Keratinocyte (primary cell): ENCODE results near the gene TXNRD2. TPM values are rescaled to one million over a fixed set of nuclear protein-coding genes. Genes with fewer than 3 reads are reported as not detected.

Experiments used
- DNase-seq: peaks from one replicate; pipeline ENCODE4 v3.0.0-alpha.2; 2011; ENCODE audit warnings: low read depth, missing footprints, low spot score
- FAIRE-seq: peaks from 2 replicates; lab custom pipeline; 2011; peaks lifted over from hg19 to GRCh38; lab: Jason Lieb, UNC
- H2AFZ ChIP-seq: 2 replicates; pipeline ENCODE4 v1.6.0; 2012; ENCODE audit warnings: low read length, control low read depth, inconsistent platforms; ENCODE audit not compliant: control insufficient read depth
- H3K27ac ChIP-seq: 2 replicates; pipeline ENCODE4 v1.5.1; 2011; ENCODE audit warnings: low read length; ENCODE audit not compliant: control insufficient read depth, insufficient read depth
- H3K27me3 ChIP-seq: 3 replicates; pipeline ENCODE4 v1.6.0; 2011; ENCODE audit warnings: low read length; ENCODE audit not compliant: control insufficient read depth, insufficient read depth; ENCODE audit errors: extremely low read depth
- H3K36me3 ChIP-seq, 2 experiments: 2 replicates in 1 of 2; 3 replicates in 1 of 2; pipeline ENCODE4 v1.5.1; 2011; ENCODE audit warnings: low read length in 2 of 2, mild to moderate bottlenecking in 1 of 2; ENCODE audit not compliant: control insufficient read depth in 2 of 2, insufficient read depth in 2 of 2; ENCODE audit errors: extremely low read depth in 1 of 2
- H3K4me1 ChIP-seq: 3 replicates; pipeline ENCODE4 v1.5.1; 2011; ENCODE audit warnings: low read length; ENCODE audit not compliant: control insufficient read depth, insufficient read depth; ENCODE audit errors: extremely low read depth
- H3K4me2 ChIP-seq: 3 replicates; pipeline ENCODE4 v1.6.0; 2011; ENCODE audit warnings: low read depth, low read length; ENCODE audit not compliant: control insufficient read depth, insufficient read depth; ENCODE audit errors: extremely low read depth
- H3K4me3 ChIP-seq, 3 experiments: fragments of 200-600 bp in 1 of 3; sonication (generic) in 1 of 3; 2 replicates in 2 of 3; 3 replicates in 1 of 3; pipeline ENCODE4 v1.5.1; 2011 to 2016; ENCODE audit warnings: low read length in 3 of 3, mild to moderate bottlenecking in 3 of 3, control low read depth in 2 of 3, inconsistent platforms in 1 of 3, low read depth in 1 of 3, mixed read lengths in 1 of 3, mixed run types in 1 of 3, moderate library complexity in 1 of 3; ENCODE audit not compliant: control insufficient read depth in 2 of 3, insufficient read depth in 2 of 3; ENCODE audit errors: extremely low read depth in 1 of 3
- H3K79me2 ChIP-seq: 2 replicates; pipeline ENCODE4 v1.6.0; 2012; ENCODE audit warnings: low read length; ENCODE audit not compliant: control insufficient read depth, insufficient read depth
- H3K9ac ChIP-seq: 3 replicates; pipeline ENCODE4 v1.6.0; 2011; ENCODE audit warnings: low read length; ENCODE audit not compliant: control insufficient read depth, insufficient read depth; ENCODE audit errors: extremely low read depth
- H3K9me1 ChIP-seq: 3 replicates; pipeline ENCODE4 v1.6.0; 2011; ENCODE audit warnings: low read length; ENCODE audit not compliant: control insufficient read depth, insufficient read depth; ENCODE audit errors: extremely low read depth
- H3K9me3 ChIP-seq: 2 replicates; pipeline ENCODE4 v1.5.1; 2012; ENCODE audit warnings: low read depth, low read length; ENCODE audit not compliant: control insufficient read depth
- H4K20me1 ChIP-seq: 3 replicates; pipeline ENCODE4 v1.6.0; 2011; ENCODE audit warnings: low read length; ENCODE audit not compliant: control insufficient read depth, insufficient read depth; ENCODE audit errors: extremely low read depth
- CTCF ChIP-seq, 3 experiments: IDR thresholded peaks in 1 of 3; conservative IDR thresholded peaks in 1 of 3; optimal IDR thresholded peaks in 1 of 3; 2 replicates in 2 of 3; 3 replicates in 1 of 3; pipeline versions ENCODE3 to v1.5.1; 2011; ENCODE audit warnings: low read length in 3 of 3, mild to moderate bottlenecking in 3 of 3, moderate library complexity in 2 of 3, control low read depth in 1 of 3, inconsistent platforms in 1 of 3; ENCODE audit not compliant: insufficient read depth in 2 of 3; ENCODE audit errors: extremely low read depth in 1 of 3
- EZH2 ChIP-seq: IDR thresholded peaks from one replicate; pipeline ENCODE4 v1.6.1; 2012; ENCODE audit warnings: inconsistent platforms, mild to moderate bottlenecking, low read length, moderate library complexity
- dilution Hi-C: fragments of 300-500 bp; cut with MboI; formaldehyde crosslinking; loops from one replicate; pipeline ENCODE4 v1.7.0; 2020; ENCODE audit warnings: low sequenced_read_pairs; ENCODE audit not compliant: extremely low pct_ligation_motif_present
- polyA plus RNA-seq, 5 experiments: library from polyadenylated mRNA; depleted of rRNA in 3 of 5; stranded (reverse) in 3 of 5; stranded (forward) in 1 of 5; unstranded in 1 of 5; fragments of >200 nt; gene quantifications; 1 replicate in 1 of 5; 2 replicates in 3 of 5; 3 replicates in 1 of 5; pipeline versions ENCODE4 v1.2.1 to v1.2.3, GENCODE V29; 2011 to 2012; ENCODE audit warnings: missing spikeins in 2 of 5, low read depth in 1 of 5, low replicate concordance in 1 of 5

TXNRD2 gene
- polyA plus RNA-seq, 1 donor (not counting 4 experiments of a cell fraction or from before 2014, with no cell fraction given), result 16.0 TPM

- Histone ChIP-seq H3K79me2 (no peaks in the 10 kb centered on the region), H3K27me3 (no peaks in the 10 kb centered on the region), H3K27ac (no peak overlapping the region), H3K4me2 (peak overlapping the region; percentile 62), H3K36me3 (no peaks in the 10 kb centered on the region), H3K4me1 (peaks cover 28% of the 10 kb centered on the region), H4K20me1 (no peaks in the 10 kb centered on the region), H3K9me3 (no peaks in the 10 kb centered on the region), H2AFZ (peak overlapping the region; percentile 82), H3K4me3 (peak overlapping the region in 1 of 3 experiments; percentile 27), H3K9ac (no peak overlapping the region), H3K9me1 (no peaks in the 10 kb centered on the region)
- TF ChIP-seq EZH2, result no peak
- peak in 1 of 3 experiments; percentile 21 for TF ChIP-seq CTCF (optimal IDR thresholded peaks at IDR 0.05 in 1 of 3, IDR thresholded peaks at IDR 0.05 in 1 of 3, conservative IDR thresholded peaks at IDR 0.05 in 1 of 3; ENCODE audit: extremely low read depth in 1 of 3, insufficient read depth in 2 of 3, low read length in 3 of 3)
- dilution Hi-C loops, result no loop called here
- FAIRE-seq (no peak), DNase-seq (no peak)
These were observed 72.0 kb downstream of the TXNRD2 start for GRCh38 chr22:19869497-19870152.

GRCh38 chr22:19868773-19869471 is 72.7 kb downstream of the TXNRD2 start:
- Histone ChIP-seq H3K9me1 (no peaks in the 10 kb centered on the region), H3K36me3 (no peaks in the 10 kb centered on the region), H4K20me1 (no peaks in the 10 kb centered on the region), H3K27ac (peak overlapping the region; percentile 33), H3K79me2 (no peaks in the 10 kb centered on the region), H2AFZ (peak overlapping the region; percentile 82), H3K27me3 (no peaks in the 10 kb centered on the region), H3K4me1 (peaks cover 21% of the 10 kb centered on the region), H3K4me3 (peak overlapping the region in 1 of 3 experiments; percentile 27), H3K9ac (peak overlapping the region; percentile 35), H3K4me2 (peak overlapping the region; percentile 62), H3K9me3 (no peaks in the 10 kb centered on the region)
- TF ChIP-seq CTCF (optimal IDR thresholded peaks at IDR 0.05 in 1 of 3, IDR thresholded peaks at IDR 0.05 in 1 of 3, conservative IDR thresholded peaks at IDR 0.05 in 1 of 3; ENCODE audit: extremely low read depth in 1 of 3, insufficient read depth in 2 of 3, low read length in 3 of 3) (no peak), EZH2 (no peak)
- DNase-seq (no peak), FAIRE-seq (peak; percentile 95)
- dilution Hi-C loops, result no loop called here
